ENCODE measurements around the gene CAMTA1.

DNA sequence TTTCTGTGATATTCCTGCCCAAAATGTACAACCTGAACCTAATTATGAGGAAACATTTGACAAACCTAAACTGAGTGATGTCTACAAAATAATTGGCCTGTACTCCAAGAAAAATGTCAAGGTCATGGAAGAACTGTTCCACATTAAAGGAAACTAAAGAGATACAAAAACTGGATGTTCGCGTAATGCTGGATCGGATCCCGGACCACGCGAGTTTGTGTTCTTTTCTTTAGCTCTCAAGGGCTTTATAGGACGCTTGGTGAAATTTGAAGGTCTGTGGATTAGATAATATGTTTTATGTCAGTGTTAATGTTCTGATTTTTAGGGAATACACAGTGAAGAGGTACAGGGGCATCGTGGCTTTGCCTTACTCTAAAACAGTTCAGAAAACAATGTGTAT lies 400.5 kb downstream of the CAMTA1 start:
- TF ChIP-seq CTCF (IDR thresholded peaks at IDR 0.05; ENCODE audit: insufficient read depth, low read depth, low read length) (no peak), EZH2 (IDR thresholded peaks at IDR 0.05; ENCODE audit: insufficient read depth, low read length) (no peak)

Data from astrocyte (in vitro differentiated cells and primary cell).